Spleen (tissue), 11 donors: Measurements from ENCODE around the gene MYO10. TPM values are rescaled to one million over a fixed set of nuclear protein-coding genes. Genes with fewer than 3 reads are reported as not detected.

Source experiments
- DNase-seq: peaks from one replicate; pipeline ENCODE4 v3.0.0-alpha.2; 2020
- H3K27ac ChIP-seq, 8 donors: fragments of 200-600 bp; sonication (generic) in 7 of 8; 1 replicate in 4 of 8; 2 replicates in 4 of 8; pipeline versions ENCODE4 v1.5.0 to v1.8.0; 2016 to 2021; ENCODE audit warnings: inconsistent platforms in 4 of 8, mild to moderate bottlenecking in 4 of 8, moderate library complexity in 1 of 8
- H3K27me3 ChIP-seq, 7 donors: fragments of 200-600 bp; sonication (generic) in 6 of 7; replicated peaks in 1 of 7; 1 replicate in 4 of 7; 2 replicates in 3 of 7; pipeline versions ENCODE4 v1.5.0 to v1.8.0; 2016 to 2021; ENCODE audit warnings: inconsistent platforms in 3 of 7, mild to moderate bottlenecking in 1 of 7
- H3K36me3 ChIP-seq, 6 donors: fragments of 200-600 bp; sonication (generic) in 5 of 6; 1 replicate in 4 of 6; 2 replicates in 2 of 6; pipeline versions ENCODE4 v1.5.0 to v1.8.0; 2016 to 2021; ENCODE audit warnings: inconsistent platforms in 2 of 6
- H3K4me1 ChIP-seq, 6 donors: fragments of 200-600 bp; sonication (generic) in 5 of 6; 1 replicate in 3 of 6; 2 replicates in 3 of 6; pipeline versions ENCODE4 v1.5.0 to v1.8.0; 2016 to 2021; ENCODE audit warnings: inconsistent platforms in 3 of 6
- H3K4me3 ChIP-seq, 8 donors: fragments of 200-600 bp; sonication (generic) in 7 of 8; 1 replicate in 4 of 8; 2 replicates in 4 of 8; pipeline versions ENCODE4 v1.5.0 to v1.8.0; 2016 to 2021; ENCODE audit warnings: inconsistent platforms in 4 of 8, mild to moderate bottlenecking in 4 of 8, moderate library complexity in 2 of 8
- H3K9me3 ChIP-seq, 8 donors: fragments of 200-600 bp; sonication (generic) in 7 of 8; 1 replicate in 4 of 8; 2 replicates in 4 of 8; pipeline versions ENCODE4 v1.5.0 to v1.8.0; 2016 to 2021; ENCODE audit warnings: inconsistent platforms in 4 of 8
- POLR2A ChIP-seq, 3 donors: fragments of 450-650 bp; IDR thresholded peaks; one replicate each; pipeline ENCODE4 v1.5.1; 2017; ENCODE audit warnings: antibody characterized with exemption in 3 of 3, mild to moderate bottlenecking in 1 of 3
- POLR2AphosphoS5 ChIP-seq, 3 donors: sonication (generic); formaldehyde crosslinking; IDR thresholded peaks; one replicate each; pipeline ENCODE4 v1.5.1; 2017; ENCODE audit warnings: antibody characterized with exemption in 3 of 3
- WGBS, 5 donors: extraction: QIAGEN DNeasy Blood & Tissue Kit in 3 of 5; methylation state at CpG; one replicate each; pipeline versions ENCODE4 v1.1.5 to v1.1.7; 2013 to 2018; 5-methylcytosine and 5-hydroxymethylcytosine counted together
- intact Hi-C: fragments of 100-400 bp; cut with DNase I; formaldehyde crosslinking; loops from one replicate; pipeline ENCODE4 v1.15.0; 2023; ENCODE audit warnings: low total_unique reads
- polyA plus RNA-seq, 3 donors: library from polyadenylated mRNA; stranded (reverse); fragments of 200-250 nt; gene quantifications; one replicate each; pipeline ENCODE4 v1.2.1, GENCODE V29; 2013
- total RNA-seq, 7 donors: library from RNA; depleted of rRNA in 3 of 7; stranded (reverse); fragments of >200 nt in 3 of 7; fragmentation: NEBNext Ultra II Directional in 4 of 7; extraction: Animal tissue kit (Norgen Biotek cat#: 25700) in 4 of 7; gene quantifications; one replicate each; pipeline versions ENCODE4 v1.1.0 to v1.2.1, GENCODE V29; 2016 to 2021
- TF ChIP-seq, protein P1 (sequence below), 11 experiments: fragments of 200-600 bp in 7 of 11; fragments of 450-650 bp in 4 of 11; sonication (generic) in 4 of 11; IDR thresholded peaks in 8 of 11; conservative IDR thresholded peaks in 3 of 11; 1 replicate in 7 of 11; 2 replicates in 4 of 11; pipeline versions ENCODE4 v1.4.0 to v1.8.0; 2016 to 2021; ENCODE audit warnings: antibody characterized with exemption in 11 of 11, inconsistent platforms in 4 of 11, mild to moderate bottlenecking in 1 of 11
- donor health status: healthy with polysubstance abuse.
- donor health status: DM: no; HTN: no; CAD: no; lungs with moderate emphysema.
- donor health status: DM: no; HTN: no; CAD: no.
- donor health status: Bipolar disorder and iron deficiency.
- donor health status: healthy.
- donor health status: DM: no; HTN: no; CAD: no.
- donor health status: DM: yes; HTN: yes; CAD: no.

MYO10 gene
- total and polyA plus RNA-seq, 10 donors, result 1.1 to 72.8 (median 32.7) TPM

GRCh38 chr5:16737209-16737608 is 198.9 kb downstream of the MYO10 start:
- no peak for TF ChIP-seq POLR2A (IDR thresholded peaks at IDR 0.05)
- TF ChIP-seq, protein P1, sequence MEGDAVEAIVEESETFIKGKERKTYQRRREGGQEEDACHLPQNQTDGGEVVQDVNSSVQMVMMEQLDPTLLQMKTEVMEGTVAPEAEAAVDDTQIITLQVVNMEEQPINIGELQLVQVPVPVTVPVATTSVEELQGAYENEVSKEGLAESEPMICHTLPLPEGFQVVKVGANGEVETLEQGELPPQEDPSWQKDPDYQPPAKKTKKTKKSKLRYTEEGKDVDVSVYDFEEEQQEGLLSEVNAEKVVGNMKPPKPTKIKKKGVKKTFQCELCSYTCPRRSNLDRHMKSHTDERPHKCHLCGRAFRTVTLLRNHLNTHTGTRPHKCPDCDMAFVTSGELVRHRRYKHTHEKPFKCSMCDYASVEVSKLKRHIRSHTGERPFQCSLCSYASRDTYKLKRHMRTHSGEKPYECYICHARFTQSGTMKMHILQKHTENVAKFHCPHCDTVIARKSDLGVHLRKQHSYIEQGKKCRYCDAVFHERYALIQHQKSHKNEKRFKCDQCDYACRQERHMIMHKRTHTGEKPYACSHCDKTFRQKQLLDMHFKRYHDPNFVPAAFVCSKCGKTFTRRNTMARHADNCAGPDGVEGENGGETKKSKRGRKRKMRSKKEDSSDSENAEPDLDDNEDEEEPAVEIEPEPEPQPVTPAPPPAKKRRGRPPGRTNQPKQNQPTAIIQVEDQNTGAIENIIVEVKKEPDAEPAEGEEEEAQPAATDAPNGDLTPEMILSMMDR (IDR thresholded peaks at IDR 0.05 in 8 of 11, conservative IDR thresholded peaks at IDR 0.05 in 3 of 11), result no peak
- no peak for TF ChIP-seq POLR2AphosphoS5 (IDR thresholded peaks at IDR 0.05)
- WGBS, 5 donors, result 27 to 60% (median 42%) methylated on average over 3 of the region's 3 CpGs
- intact Hi-C loops, result no loop called here
- peaks cover 0 to 7% (median 0%) of the 10 kb centered on the region in 6 donors for H3K36me3 ChIP-seq
- H3K27ac ChIP-seq, result no peak overlapping the region
- no peaks in the 10 kb centered on the region for H3K9me3 ChIP-seq
- no peak for DNase-seq
- no peak overlapping the region for H3K4me3 ChIP-seq
- peaks cover 0 to 16% (median 10%) of the 10 kb centered on the region in 6 donors for H3K4me1 ChIP-seq
- no peaks in the 10 kb centered on the region for H3K27me3 ChIP-seq

DNA sequence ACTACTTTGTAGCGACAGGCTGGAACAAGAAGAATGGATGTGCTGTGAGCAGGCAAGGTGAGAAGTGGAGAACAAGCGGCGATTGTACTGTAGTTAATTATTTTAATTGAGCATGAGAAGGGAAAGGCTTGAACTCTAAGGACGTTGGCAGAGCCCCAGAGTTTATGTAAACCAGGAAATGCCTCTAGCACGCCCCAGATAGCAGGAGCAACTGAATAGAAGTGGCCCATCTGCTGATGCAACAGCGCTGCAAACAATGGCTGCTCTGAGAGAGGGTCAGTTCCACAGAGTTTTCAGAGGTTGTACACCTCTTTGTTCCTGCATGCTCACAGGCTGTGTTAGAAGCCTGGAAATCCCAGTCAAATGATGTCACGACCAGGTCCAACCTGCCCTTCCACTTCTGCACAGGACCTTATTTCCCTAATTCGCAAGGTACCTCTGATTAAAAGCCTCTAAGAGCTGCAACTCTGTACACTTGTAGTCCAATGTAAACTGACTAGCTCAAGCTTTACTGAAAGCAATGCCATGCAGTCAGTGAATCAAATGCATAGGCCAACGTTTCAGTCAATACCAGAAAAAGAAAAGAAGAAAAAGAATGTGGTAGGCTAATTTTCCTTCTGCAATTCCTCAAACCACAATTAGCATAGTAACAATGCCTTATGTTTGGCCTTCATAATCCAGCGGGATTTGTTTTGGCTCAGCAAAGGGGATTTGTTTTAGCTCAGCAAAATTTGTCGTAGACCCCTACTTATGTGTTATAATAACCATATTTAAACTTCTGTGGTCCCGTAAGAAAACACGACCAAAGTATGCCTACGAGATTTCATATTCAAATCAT is 199.7 kb downstream of the MYO10 start:
- TF ChIP-seq POLR2A (IDR thresholded peaks at IDR 0.05) (no peak), POLR2AphosphoS5 (IDR thresholded peaks at IDR 0.05) (peak in 1 of 3 donors; percentile 36)
- TF ChIP-seq, protein P1 (IDR thresholded peaks at IDR 0.05 in 8 of 11, conservative IDR thresholded peaks at IDR 0.05 in 3 of 11), result no peak
- Histone ChIP-seq H3K27ac (no peak overlapping the region), H3K4me1 (peaks cover 0 to 16% (median 9%) of the 10 kb centered on the region in 6 donors), H3K27me3 (no peaks in the 10 kb centered on the region), H3K9me3 (no peaks in the 10 kb centered on the region), H3K4me3 (no peak overlapping the region), H3K36me3 (peaks cover 0 to 8% (median 0%) of the 10 kb centered on the region in 6 donors)
- WGBS, 5 donors, result 53 to 65% (median 57%) methylated on average over 14 of the region's 14 CpGs
- intact Hi-C loops, result no loop called here
- DNase-seq, result no peak

DNA sequence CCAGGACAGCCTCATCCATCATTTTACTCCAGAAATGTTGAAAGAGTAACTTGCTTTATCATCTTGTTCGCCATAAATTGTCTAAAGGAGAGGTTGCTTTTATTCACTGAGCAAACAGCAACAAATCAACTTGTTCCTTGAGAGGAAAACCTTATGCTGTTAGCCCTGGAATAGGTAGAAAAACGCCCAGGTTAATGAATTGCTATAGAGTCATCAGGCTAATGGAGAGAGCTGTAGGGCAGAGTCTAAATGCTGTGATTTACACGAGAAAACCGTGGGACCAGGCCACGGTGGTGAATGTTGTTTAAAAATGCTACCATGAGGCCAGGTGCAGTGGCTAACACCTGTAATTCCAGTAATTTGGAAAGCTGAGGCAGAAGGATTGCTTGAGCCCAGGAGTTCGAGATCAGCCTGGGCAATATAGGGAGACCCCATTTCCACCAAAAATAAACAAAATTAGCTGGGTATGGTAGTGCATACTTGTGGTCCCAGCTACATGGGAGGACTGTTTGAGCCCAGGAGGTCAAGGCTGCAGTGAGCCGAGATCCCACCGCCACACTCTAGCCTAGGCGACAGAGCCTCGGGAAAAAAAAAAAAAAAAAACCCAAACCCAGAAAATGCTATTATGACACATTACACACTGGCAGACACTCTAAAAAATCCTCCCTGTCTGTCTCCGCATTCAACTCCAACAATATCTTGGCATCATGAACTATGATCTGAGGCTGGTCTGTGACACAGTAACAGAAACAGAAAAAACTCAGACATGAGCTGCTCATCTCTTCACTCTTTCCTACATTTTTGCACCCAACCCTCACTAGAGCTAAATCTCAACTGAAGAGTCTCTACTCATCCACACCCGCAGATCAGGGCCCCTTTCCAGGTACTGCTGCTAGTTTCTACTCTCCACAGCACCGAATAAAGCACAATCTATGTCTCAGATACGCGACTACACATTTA is 200.7 kb downstream of the MYO10 start:
- no peak for TF ChIP-seq POLR2AphosphoS5 (IDR thresholded peaks at IDR 0.05)
- TF ChIP-seq, protein P1 (IDR thresholded peaks at IDR 0.05 in 8 of 11, conservative IDR thresholded peaks at IDR 0.05 in 3 of 11), result no peak
- no peak for TF ChIP-seq POLR2A (IDR thresholded peaks at IDR 0.05)
- no peak for DNase-seq
- H3K9me3 ChIP-seq, result no peaks in the 10 kb centered on the region
- H3K4me3 ChIP-seq, result no peak overlapping the region
- H3K27ac ChIP-seq, result no peak overlapping the region
- 80 to 87% (median 86%) methylated on average over 15 of the region's 15 CpGs for WGBS, 5 donors
- intact Hi-C loops, result no loop called here
- H3K27me3 ChIP-seq, result no peaks in the 10 kb centered on the region
- H3K36me3 ChIP-seq, result peaks cover 0 to 7% (median 0%) of the 10 kb centered on the region in 6 donors
- H3K4me1 ChIP-seq, result peaks cover 0 to 16% (median 9%) of the 10 kb centered on the region in 6 donors
